Esophagus squamous epithelium (tissue), 5 donors: ENCODE measurements around the gene HMMR. TPM values are rescaled to one million over a fixed set of nuclear protein-coding genes. Genes with fewer than 3 reads are reported as not detected.

Experiments
- DNase-seq: peaks from one replicate; lab custom pipeline; 2025; lab: John Stamatoyannopoulos, UW
- H3K27ac ChIP-seq, 4 donors: fragments of 200-600 bp; sonication (generic); one replicate each; pipeline ENCODE4 v1.5.1; 2016 to 2019; ENCODE audit warnings: mild to moderate bottlenecking in 1 of 4
- H3K27me3 ChIP-seq, 4 donors: fragments of 200-600 bp; sonication (generic); 1 replicate in 3 of 4; 2 replicates in 1 of 4; pipeline versions ENCODE4 v1.5.1 to v1.6.0; 2017 to 2021; ENCODE audit warnings: antibody characterized with exemption in 1 of 4
- H3K36me3 ChIP-seq, 3 donors: fragments of 200-600 bp; sonication (generic); one replicate each; pipeline ENCODE4 v1.5.1; 2016 to 2019
- H3K4me1 ChIP-seq, 3 donors: fragments of 200-600 bp; sonication (generic); one replicate each; pipeline ENCODE4 v1.5.1; 2017 to 2019
- H3K4me3 ChIP-seq, 4 donors: fragments of 200-600 bp; sonication (generic); 1 replicate in 3 of 4; 2 replicates in 1 of 4; pipeline ENCODE4 v1.5.1; 2016 to 2019; ENCODE audit warnings: mild to moderate bottlenecking in 2 of 4, moderate library complexity in 1 of 4
- H3K9me3 ChIP-seq, 3 donors: fragments of 200-600 bp; sonication (generic); one replicate each; pipeline ENCODE4 v1.5.1; 2016 to 2019
- POLR2A ChIP-seq, 4 donors: fragments of 450-650 bp; IDR thresholded peaks; one replicate each; pipeline ENCODE4 v1.6.1; 2017; ENCODE audit warnings: antibody characterized with exemption in 4 of 4, mild to moderate bottlenecking in 4 of 4, moderate library complexity in 3 of 4
- whole genome bisulfite sequencing, 2 donors: methylation state at CpG; one replicate each; pipeline ENCODE4 v1.1.5; 2018; 5-methylcytosine and 5-hydroxymethylcytosine counted together
- intact Hi-C: fragments of 100-400 bp; cut with DNase I; formaldehyde crosslinking; loops from one replicate; pipeline ENCODE4 v1.15.0; 2022
- total RNA-seq, 4 donors: library from RNA; depleted of rRNA; stranded (reverse); fragments of >200 nt; gene quantifications; one replicate each; pipeline ENCODE4 v1.1.0, GENCODE V29; 2016
- TF ChIP-seq, protein P1 (sequence below), 6 experiments: fragments of 450-650 bp in 4 of 6; fragments of 200-600 bp in 2 of 6; sonication (generic) in 2 of 6; IDR thresholded peaks; one replicate each; pipeline ENCODE4 v1.5.1; 2016 to 2019; ENCODE audit warnings: antibody characterized with exemption in 6 of 6, mild to moderate bottlenecking in 4 of 6, moderate library complexity in 4 of 6
- donor health status: DM: yes; HTN: yes; CAD: no.

HMMR gene
- total RNA-seq, 4 donors from 2014 or later = 3.2 to 23.7 (median 11.1) TPM

DNA sequence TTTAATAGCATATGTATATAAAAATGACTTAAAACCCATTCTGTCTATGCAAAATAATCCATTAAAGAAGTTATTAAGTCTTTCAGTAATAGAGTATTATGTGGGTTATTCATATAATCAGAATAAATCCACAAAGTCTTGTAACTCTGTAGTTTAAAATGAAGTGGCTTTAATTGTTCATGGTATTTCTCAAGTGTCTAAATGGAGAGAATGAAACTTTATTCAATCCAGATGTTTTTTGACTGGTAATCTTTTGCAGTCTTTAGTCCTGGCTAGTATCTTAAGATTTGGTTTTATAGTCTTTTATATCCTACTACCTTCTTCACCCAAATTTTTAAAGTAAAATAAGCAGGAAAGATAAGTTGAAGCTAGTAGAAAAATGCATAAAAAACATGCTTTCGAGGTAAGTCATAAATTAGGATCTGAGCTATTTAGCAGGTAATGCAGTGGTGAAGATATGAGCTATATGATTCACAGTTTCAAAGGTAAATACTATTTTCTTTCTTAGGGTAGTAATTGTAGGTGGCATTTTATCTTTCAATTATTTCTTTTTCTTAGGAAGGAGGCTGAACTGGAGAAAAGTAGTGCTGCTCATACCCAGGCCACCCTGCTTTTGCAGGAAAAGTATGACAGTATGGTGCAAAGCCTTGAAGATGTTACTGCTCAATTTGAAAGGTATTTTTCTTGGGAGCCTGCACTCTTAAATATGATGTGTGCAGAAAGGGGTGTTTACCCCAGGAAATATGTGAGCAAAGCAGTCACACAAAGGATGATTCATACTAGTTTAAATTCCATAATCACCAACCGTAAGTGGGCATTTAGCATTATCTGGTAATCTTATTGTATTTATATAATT is 17.9 kb downstream of the HMMR start:
- no peak for TF ChIP-seq POLR2A (IDR thresholded peaks at IDR 0.05)
- TF ChIP-seq, protein P1, sequence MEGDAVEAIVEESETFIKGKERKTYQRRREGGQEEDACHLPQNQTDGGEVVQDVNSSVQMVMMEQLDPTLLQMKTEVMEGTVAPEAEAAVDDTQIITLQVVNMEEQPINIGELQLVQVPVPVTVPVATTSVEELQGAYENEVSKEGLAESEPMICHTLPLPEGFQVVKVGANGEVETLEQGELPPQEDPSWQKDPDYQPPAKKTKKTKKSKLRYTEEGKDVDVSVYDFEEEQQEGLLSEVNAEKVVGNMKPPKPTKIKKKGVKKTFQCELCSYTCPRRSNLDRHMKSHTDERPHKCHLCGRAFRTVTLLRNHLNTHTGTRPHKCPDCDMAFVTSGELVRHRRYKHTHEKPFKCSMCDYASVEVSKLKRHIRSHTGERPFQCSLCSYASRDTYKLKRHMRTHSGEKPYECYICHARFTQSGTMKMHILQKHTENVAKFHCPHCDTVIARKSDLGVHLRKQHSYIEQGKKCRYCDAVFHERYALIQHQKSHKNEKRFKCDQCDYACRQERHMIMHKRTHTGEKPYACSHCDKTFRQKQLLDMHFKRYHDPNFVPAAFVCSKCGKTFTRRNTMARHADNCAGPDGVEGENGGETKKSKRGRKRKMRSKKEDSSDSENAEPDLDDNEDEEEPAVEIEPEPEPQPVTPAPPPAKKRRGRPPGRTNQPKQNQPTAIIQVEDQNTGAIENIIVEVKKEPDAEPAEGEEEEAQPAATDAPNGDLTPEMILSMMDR (IDR thresholded peaks at IDR 0.05) = no peak
- Histone ChIP-seq H3K27me3 (no peaks in the 10 kb centered on the region), H3K4me3 (no peak overlapping the region), H3K4me1 (no peaks in the 10 kb centered on the region), H3K36me3 (peaks cover 0 to 4% (median 0%) of the 10 kb centered on the region in 3 donors), H3K9me3 (no peaks in the 10 kb centered on the region), H3K27ac (no peak overlapping the region)
- DNase-seq = no peak
- intact Hi-C loops = no loop called here
- WGBS, 2 donors = 61 to 71% methylated on average over 2 of the region's 2 CpGs

DNA sequence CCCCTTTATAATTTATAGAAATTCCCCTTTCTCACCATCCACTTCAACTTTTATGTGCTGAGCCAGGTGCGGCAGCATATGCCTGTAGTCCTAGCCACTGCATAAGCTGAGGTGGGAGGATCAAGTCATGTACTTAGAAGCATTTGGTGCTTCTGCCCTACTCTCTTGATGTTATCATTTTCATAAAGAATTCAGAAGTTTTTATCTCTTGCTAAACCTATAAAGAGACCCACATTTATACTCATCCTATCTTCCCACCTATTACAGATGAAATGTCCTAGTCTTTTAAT is 18.5 kb downstream of the HMMR start:
- no peak for TF ChIP-seq POLR2A (IDR thresholded peaks at IDR 0.05)
- TF ChIP-seq, protein P1 (IDR thresholded peaks at IDR 0.05) = no peak
- no peaks in the 10 kb centered on the region for H3K4me1 ChIP-seq
- no peaks in the 10 kb centered on the region for H3K27me3 ChIP-seq
- DNase-seq = no peak
- intact Hi-C loops = no loop called here
- H3K4me3 ChIP-seq = no peak overlapping the region
- H3K27ac ChIP-seq = no peak overlapping the region
- H3K9me3 ChIP-seq = no peaks in the 10 kb centered on the region
- peaks cover 0 to 4% (median 0%) of the 10 kb centered on the region in 3 donors for H3K36me3 ChIP-seq
- WGBS, 2 donors = 65 to 74% methylated on average over 1 of the region's 1 CpG

- 81 to 96% methylated on average over 3 to 5 of the region's 6 CpGs for WGBS, 2 donors
- Histone ChIP-seq H3K27ac (no peak overlapping the region), H3K4me3 (no peak overlapping the region), H3K4me1 (no peaks in the 10 kb centered on the region), H3K27me3 (no peaks in the 10 kb centered on the region), H3K9me3 (no peaks in the 10 kb centered on the region), H3K36me3 (no peaks in the 10 kb centered on the region)
- intact Hi-C loops = no loop called here
- DNase-seq = no peak
- TF ChIP-seq, protein P1 (IDR thresholded peaks at IDR 0.05) = no peak
- no peak for TF ChIP-seq POLR2A (IDR thresholded peaks at IDR 0.05)
Measured at GRCh38 chr5:163489055-163489744, 28.8 kb downstream of the HMMR start.

DNA sequence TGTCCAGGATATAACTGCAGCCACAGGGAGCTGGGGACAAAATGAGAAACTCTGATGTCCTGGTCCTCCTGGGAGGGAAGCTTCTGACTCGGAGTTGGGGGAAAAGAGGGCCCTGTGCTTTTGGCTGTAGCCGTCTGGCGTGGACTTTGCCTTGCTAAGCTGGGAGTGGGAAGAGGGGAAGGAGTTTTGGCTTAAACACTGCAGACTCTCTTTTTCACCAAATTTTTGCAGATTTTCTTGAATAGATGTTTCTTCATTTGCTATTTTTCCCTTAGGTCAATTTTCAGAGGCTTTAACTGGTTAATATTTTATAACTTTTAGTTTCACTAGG is 29.3 kb downstream of the HMMR start:
- H3K27me3 ChIP-seq = no peaks in the 10 kb centered on the region
- 83 to 97% methylated on average over 3 of the region's 3 CpGs for WGBS, 2 donors
- no peak overlapping the region for H3K27ac ChIP-seq
- no peaks in the 10 kb centered on the region for H3K36me3 ChIP-seq
- DNase-seq = no peak
- no peak overlapping the region for H3K4me3 ChIP-seq
- H3K4me1 ChIP-seq = no peaks in the 10 kb centered on the region
- H3K9me3 ChIP-seq = no peaks in the 10 kb centered on the region
- intact Hi-C loops = no loop called here
- TF ChIP-seq, protein P1 (IDR thresholded peaks at IDR 0.05) = no peak
- no peak for TF ChIP-seq POLR2A (IDR thresholded peaks at IDR 0.05)

DNA sequence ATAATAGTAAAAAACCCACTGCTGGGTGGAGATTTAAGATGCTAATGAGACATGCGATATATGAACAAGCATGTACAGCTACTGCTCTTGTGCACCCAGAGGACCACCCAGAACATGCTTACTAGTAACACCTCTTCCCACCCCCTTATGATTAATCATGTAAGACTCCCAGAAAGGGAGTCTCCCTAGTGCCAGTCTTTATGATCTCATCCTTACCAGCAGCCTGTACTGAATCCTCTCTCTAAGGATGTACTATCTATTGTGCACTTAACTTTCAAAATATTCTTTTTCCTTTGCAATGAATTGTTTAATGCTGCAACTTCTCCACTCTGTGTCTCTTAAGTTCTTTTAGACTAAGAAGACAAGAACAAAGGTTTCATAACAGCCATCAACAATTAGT is 35.9 kb downstream of the HMMR start:
- Histone ChIP-seq H3K36me3 (no peaks in the 10 kb centered on the region), H3K27ac (no peak overlapping the region), H3K4me1 (no peaks in the 10 kb centered on the region), H3K9me3 (no peaks in the 10 kb centered on the region), H3K27me3 (no peaks in the 10 kb centered on the region), H3K4me3 (no peak overlapping the region)
- TF ChIP-seq, protein P1 (IDR thresholded peaks at IDR 0.05) = no peak
- no peak for TF ChIP-seq POLR2A (IDR thresholded peaks at IDR 0.05)
- no peak for DNase-seq
- WGBS, 2 donors = 100% methylated on average over 1 of the region's 1 CpG
- intact Hi-C loops = no loop called here
